HL-60 (cell line): ENCODE measurements around the gene MROH7.

Experiments used
- CTCF ChIP-seq: IDR thresholded peaks from one replicate; pipeline ENCODE4 v1.5.1; 2011; ENCODE audit warnings: low read length, control low read depth, inconsistent platforms; ENCODE audit not compliant: insufficient read depth
- REST ChIP-seq: IDR thresholded peaks from 2 replicates; pipeline ENCODE4 v1.6.1; 2012; ENCODE audit warnings: low read depth; ENCODE audit not compliant: insufficient replicate concordance

DNA sequence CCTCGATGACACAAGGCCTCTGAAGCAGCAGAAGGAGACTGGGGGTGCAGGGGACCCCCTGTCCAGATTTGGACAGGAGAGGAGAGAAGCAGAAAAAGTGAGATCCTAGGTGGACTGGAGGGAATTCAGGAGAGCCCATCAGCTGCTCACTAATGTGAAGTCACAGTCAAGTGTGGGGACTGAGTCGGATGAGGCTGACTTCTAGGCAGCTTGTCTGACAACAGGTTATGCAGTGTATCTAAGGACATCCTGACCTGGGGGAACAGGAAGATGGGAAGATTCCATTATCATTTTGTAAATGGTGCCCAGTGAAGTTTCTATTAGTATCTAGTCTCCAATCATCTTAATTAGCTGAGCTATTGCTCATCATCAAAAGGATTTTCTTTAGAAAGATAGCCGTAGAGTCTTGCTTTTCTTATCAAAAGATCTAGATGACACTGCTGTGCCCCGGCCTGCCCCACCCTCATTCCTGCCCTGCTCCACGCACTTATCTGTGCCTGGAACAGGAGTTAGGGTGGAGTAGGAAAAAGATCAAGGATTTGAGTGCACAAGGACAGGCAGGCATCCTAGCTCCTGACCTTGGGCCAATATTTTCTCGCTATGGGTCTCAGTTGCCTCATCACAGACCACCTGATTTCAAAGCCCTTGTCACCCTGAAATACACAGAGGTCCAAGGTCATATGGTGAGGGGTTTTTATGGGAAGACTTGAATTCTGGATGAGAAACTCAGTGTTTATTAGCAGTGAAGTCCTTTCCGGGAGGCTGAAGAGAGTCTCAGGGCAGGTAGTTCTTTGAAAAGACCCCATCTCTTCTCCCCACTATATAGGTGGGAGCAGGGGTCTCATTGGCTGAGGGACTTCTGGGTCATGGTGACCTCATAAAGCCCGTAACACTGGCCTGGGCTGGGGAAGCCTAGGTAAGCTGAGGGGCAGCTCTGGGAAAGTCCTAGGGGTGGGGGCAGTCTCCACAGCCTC lies at the start of gene MROH7:
- no peak for TF ChIP-seq CTCF
- TF ChIP-seq REST = no peak
